HepG2 (cell line): ENCODE results near the gene TAS1R1. TPM values are rescaled to one million over a fixed set of nuclear protein-coding genes. Genes with fewer than 3 reads are reported as not detected.

Experiments
- ATF3 ChIP-seq: sonication (generic); formaldehyde crosslinking; IDR thresholded peaks from 2 replicates; pipeline ENCODE4 v1.4.0; 2020; ENCODE audit warnings: missing genetic modification reagents
- GATA4 ChIP-seq: sonication (generic); IDR thresholded peaks from 2 replicates; pipeline ENCODE4 v1.6.1; 2016; ENCODE audit warnings: antibody characterized with exemption, low read depth, borderline replicate concordance
- IRF9 ChIP-seq: sonication (generic); formaldehyde crosslinking; IDR thresholded peaks from 2 replicates; pipeline ENCODE4 v1.8.0; 2022; ENCODE audit warnings: missing genetic modification reagents, mild to moderate bottlenecking, borderline replicate concordance
- KMT2A ChIP-seq: sonication (generic); formaldehyde crosslinking; IDR thresholded peaks from 2 replicates; pipeline ENCODE4 v1.4.0; 2020; ENCODE audit warnings: missing genetic modification reagents
- MXD4 ChIP-seq: IDR thresholded peaks from 2 replicates; pipeline ENCODE4 v1.6.1; 2016; ENCODE audit warnings: mild to moderate bottlenecking, missing biosample characterization, missing genetic modification reagents
- MYPOP ChIP-seq: sonication (generic); formaldehyde crosslinking; IDR thresholded peaks from 2 replicates; pipeline ENCODE4 v1.8.1; 2023; ENCODE audit warnings: mild to moderate bottlenecking, moderate library complexity, missing genetic modification reagents
- PTBP1 ChIP-seq: fragments of 200-400 bp; formaldehyde crosslinking; IDR thresholded peaks from 2 replicates; pipeline ENCODE4 v1.6.1; 2018; ENCODE audit warnings: low read length, low read depth; ENCODE audit not compliant: poor library complexity, severe bottlenecking
- RARA ChIP-seq: IDR thresholded peaks from 2 replicates; pipeline ENCODE4 v1.6.1; 2016; ENCODE audit warnings: missing genetic modification reagents, missing compliant biosample characterization
- SNRNP70 ChIP-seq: fragments of 200-400 bp; formaldehyde crosslinking; IDR thresholded peaks from 2 replicates; pipeline ENCODE4 v1.6.1; 2017; ENCODE audit warnings: mild to moderate bottlenecking, low read depth, low read length, moderate library complexity
- SRF ChIP-seq: IDR thresholded peaks from 2 replicates; pipeline ENCODE4 v1.6.1; 2011; ENCODE audit warnings: mild to moderate bottlenecking, low read depth, low read length, moderate library complexity
- YEATS4 ChIP-seq: sonication (generic); formaldehyde crosslinking; IDR thresholded peaks from 2 replicates; pipeline ENCODE4 v1.4.0; 2020; ENCODE audit warnings: missing genetic modification reagents, borderline replicate concordance
- ZBTB40 ChIP-seq, 2 experiments: fragments of 450-650 bp in 1 of 2; sonication (generic) in 1 of 2; formaldehyde crosslinking in 1 of 2; IDR thresholded peaks; 2 replicates each; pipeline versions ENCODE4 v1.6.1 to v1.8.0; 2016 to 2022; ENCODE audit warnings: antibody characterized with exemption in 1 of 2, mild to moderate bottlenecking in 1 of 2, missing genetic modification reagents in 1 of 2
- ZFY ChIP-seq: sonication (generic); formaldehyde crosslinking; IDR thresholded peaks from 2 replicates; pipeline ENCODE4 v1.4.0; 2020; ENCODE audit warnings: missing genetic modification reagents
- ZMAT3 ChIP-seq: sonication (generic); formaldehyde crosslinking; conservative IDR thresholded peaks from 2 replicates; pipeline ENCODE4 v1.7.0; 2021; ENCODE audit warnings: missing genetic modification reagents
- ZNF446 ChIP-seq: sonication (generic); formaldehyde crosslinking; IDR thresholded peaks from 2 replicates; pipeline ENCODE4 v1.5.0; 2020; ENCODE audit warnings: mild to moderate bottlenecking, missing genetic modification reagents
- ZNF530 ChIP-seq: sonication (generic); formaldehyde crosslinking; IDR thresholded peaks from 2 replicates; pipeline ENCODE4 v1.5.0; 2020; ENCODE audit warnings: low read depth, mild to moderate bottlenecking, missing genetic modification reagents
- ZNF615 ChIP-seq: sonication (generic); formaldehyde crosslinking; IDR thresholded peaks from 2 replicates; pipeline ENCODE4 v1.5.0; 2020; ENCODE audit warnings: mild to moderate bottlenecking, missing genetic modification reagents, borderline replicate concordance
- ZSCAN29 ChIP-seq: sonication (generic); formaldehyde crosslinking; conservative IDR thresholded peaks from 2 replicates; pipeline ENCODE4 v1.4.0; 2020; ENCODE audit warnings: mild to moderate bottlenecking, missing genetic modification reagents
- polyA plus RNA-seq, 8 experiments: library from polyadenylated mRNA; depleted of rRNA in 3 of 8; stranded (reverse) in 7 of 8; unstranded in 1 of 8; fragments of >200 nt; fragmentation: Illumina TruSeq in 4 of 8; extraction: Trizol in 4 of 8; gene quantifications; 2 replicates each; pipeline versions ENCODE4 v1.2.1 to v1.2.3, GENCODE V29; 2011 to 2016; ENCODE audit warnings: low read depth in 4 of 8, missing spikeins in 1 of 8, mixed read lengths in 1 of 8; ENCODE audit not compliant: insufficient read depth in 1 of 8
- total RNA-seq, 5 experiments: library from RNA; depleted of rRNA; stranded (reverse); fragments of >200 nt; fragmentation: Illumina TruSeq; extraction: Trizol; gene quantifications; 2 replicates each; pipeline ENCODE4 v1.2.3, GENCODE V29; 2016; ENCODE audit warnings: low read depth in 1 of 5

The TAS1R1 gene
- total and polyA plus RNA-seq, 2 of the 13 experiments (the other 11 are each of a cell fraction or from before 2014, with no cell fraction given) = 1.4 to 1.6 TPM

GRCh38 chr1:6602669-6603237 is 47.6 kb downstream of the TAS1R1 start, which contains the start of gene KLHL21 (continued):
- TF ChIP-seq ZSCAN29 = no peak; the same call in 1 of the 2 replicates
- TF ChIP-seq MYPOP = no peak; the same call in 1 of the 2 replicates
- TF ChIP-seq ZNF446 = peak; percentile 34; the same call in 1 of the 2 replicates
- peak; percentile 67 for TF ChIP-seq ZFY
- TF ChIP-seq KMT2A (CRISPR knock-in tag) = 0 out of 2 replicates have a peak, but pooled peaks have one; percentile 62
- peak; percentile 80 for TF ChIP-seq ATF3 (CRISPR knock-in tag)
- peak; percentile 5; the same call in 1 of the 2 replicates for TF ChIP-seq ZMAT3 (CRISPR knock-in tag)
- TF ChIP-seq ZNF530 (CRISPR knock-in tag) = no peak
- peak; percentile 89; the same call in 1 of the 2 replicates for TF ChIP-seq IRF9 (CRISPR knock-in tag)
- no peak for TF ChIP-seq ZNF615
- peak; percentile 33; the same call in 1 of the 2 replicates for TF ChIP-seq MXD4 (CRISPR knock-in tag)
- peak; percentile 31; the same call in 1 of the 2 replicates for TF ChIP-seq YEATS4 (CRISPR knock-in tag)
- no peak for TF ChIP-seq ZBTB40 (IDR thresholded peaks at IDR 0.05)
- TF ChIP-seq ZBTB40 (CRISPR knock-in tag; IDR thresholded peaks at IDR 0.05) = peak; percentile 5; the same call in 1 of the 2 replicates
- no peak for TF ChIP-seq RARA (CRISPR knock-in tag)
- TF ChIP-seq PTBP1 = no peak
- 0 out of 2 replicates have a peak, but pooled peaks have one; percentile 53 for TF ChIP-seq GATA4
- 0 out of 2 replicates have a peak, but pooled peaks have one; percentile 30 for TF ChIP-seq SRF
- no peak for TF ChIP-seq SNRNP70
